HG03108 (cell line): ENCODE measurements around the gene CFAP46.
"Not testable (repeated sequence)": the region's sequence is repeated elsewhere in the genome, so short reads cannot be mapped to it uniquely, and the experiment has no call there.

Source experiments
- ATAC-seq: cut with Tn5 transposase; IDR thresholded peaks from one replicate; pipeline ENCODE4 v1.9.1; 2021; ENCODE audit warnings: moderate library complexity; ENCODE audit not compliant: unreplicated experiment

CFAP46 gene

GRCh38 chr10:132810141-132810806 lies 132.1 kb downstream of the CFAP46 start:
- no peak for ATAC-seq

GRCh38 chr10:132809232-132810140 lies 132.9 kb downstream of the CFAP46 start:
- ATAC-seq = no peak

GRCh38 chr10:132808383-132809231 lies 133.8 kb downstream of the CFAP46 start:
- ATAC-seq = no peak

- ATAC-seq = no peak
These were observed 134.7 kb downstream of the CFAP46 start for GRCh38 chr10:132807621-132808049.

GRCh38 chr10:132806561-132807003 lies 135.8 kb downstream of the CFAP46 start:
- no peak for ATAC-seq

- ATAC-seq = no peak
These were observed 136.3 kb downstream of the CFAP46 start for GRCh38 chr10:132806110-132806509.

- ATAC-seq = no peak
These were observed 136.8 kb downstream of the CFAP46 start for GRCh38 chr10:132805599-132805998.

GRCh38 chr10:132804785-132805426 lies 137.5 kb downstream of the CFAP46 start:
- ATAC-seq = no peak

GRCh38 chr10:132804287-132804686 lies 138.1 kb downstream of the CFAP46 start:
- no peak for ATAC-seq

- ATAC-seq = no peak
These were observed 138.8 kb downstream of the CFAP46 start for GRCh38 chr10:132803416-132804210.

GRCh38 chr10:132802694-132803320 lies 139.6 kb downstream of the CFAP46 start:
- ATAC-seq = no peak

GRCh38 chr10:132802048-132802447 lies 140.3 kb downstream of the CFAP46 start:
- no peak for ATAC-seq

GRCh38 chr10:132799865-132800264 lies 142.5 kb downstream of the CFAP46 start:
- no peak for ATAC-seq

GRCh38 chr10:132798876-132799275 lies 143.5 kb downstream of the CFAP46 start:
- ATAC-seq = no peak

- ATAC-seq = no peak
These were observed 144.0 kb downstream of the CFAP46 start for GRCh38 chr10:132798403-132798802.

GRCh38 chr10:132797986-132798385 lies 144.4 kb downstream of the CFAP46 start:
- not testable (repeated sequence) for ATAC-seq

- no peak for ATAC-seq
These were observed 145.5 kb downstream of the CFAP46 start for GRCh38 chr10:132796846-132797245.

- ATAC-seq = no peak
These were observed 148.2 kb downstream of the CFAP46 start for GRCh38 chr10:132793871-132794849.
